T-helper 2 cell treated with Interferon-gamma antibody and Interleukin-4, amounts not matched to agents 100 ng/mL and 5 ng/mL, for 36 hours (primary cell): ENCODE data around the gene WDR45B. TPM values are rescaled to one million over a fixed set of nuclear protein-coding genes. Genes with fewer than 3 reads are reported as not detected.
"Not testable (repeated sequence)": the region's sequence is repeated elsewhere in the genome, so short reads cannot be mapped to it uniquely, and the experiment has no call there.

Experiments used
- intact Hi-C: fragments of 100-400 bp; cut with micrococcal nuclease; formaldehyde crosslinking; loops from one replicate; pipeline ENCODE4 v1.15.1; 2023
- total RNA-seq: library from RNA; stranded (reverse); gene quantifications from 2 replicates; pipeline ENCODE4 v1.2.3, GENCODE V29; 2022

Gene WDR45B
- total RNA-seq, 1 donor from 2014 or later: 34.0 TPM

GRCh38 chr17:82588266-82589175, 59.7 kb downstream of the WDR45B start:
- intact Hi-C loops: no loop called here

DNA sequence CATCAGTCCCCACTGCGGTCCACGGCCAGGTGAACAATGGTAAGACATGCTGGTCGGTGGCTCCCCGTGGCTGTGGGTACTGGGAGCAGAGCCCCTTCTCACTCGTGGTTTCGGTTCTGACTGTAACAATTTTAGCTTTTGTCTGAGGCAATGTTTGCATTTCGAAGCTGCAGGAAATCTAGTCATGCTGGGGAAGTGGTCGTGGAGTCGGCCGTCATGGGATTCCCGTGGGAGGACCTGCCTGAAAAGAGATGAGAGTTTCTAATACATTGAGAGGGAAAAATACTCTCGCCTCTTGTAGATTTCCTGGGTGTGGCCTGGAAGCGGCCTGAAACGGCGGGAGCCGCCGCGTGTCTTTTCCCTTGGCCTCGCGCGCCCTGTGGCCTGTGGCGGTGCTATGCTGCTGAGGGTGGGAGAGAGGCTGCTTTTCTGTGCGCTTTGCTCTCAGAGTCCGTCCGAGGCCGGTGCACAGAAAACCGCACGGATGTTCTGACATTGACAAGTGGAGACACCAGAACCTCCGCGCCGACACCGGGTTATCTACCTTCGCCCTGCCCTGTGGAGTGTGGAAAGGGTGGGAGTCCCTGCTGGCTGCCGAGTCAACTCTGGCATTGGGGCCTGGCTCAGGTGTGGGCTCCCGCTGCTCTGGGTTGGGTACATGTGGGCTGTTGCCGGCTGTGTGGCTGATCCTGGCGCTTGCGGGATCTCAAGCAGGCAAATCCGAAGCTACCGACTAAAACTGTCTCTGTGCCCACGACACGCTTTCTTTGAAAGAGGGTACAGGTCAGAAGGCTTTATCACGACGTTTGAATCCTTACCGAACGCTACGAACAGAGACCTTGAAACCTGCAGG, 60.8 kb downstream of the WDR45B start:
- intact Hi-C loops: no loop called here

GRCh38 chr17:82586576-82587233, 61.5 kb downstream of the WDR45B start:
- intact Hi-C loops: no loop called here

GRCh38 chr17:82585935-82586575, 62.2 kb downstream of the WDR45B start:
- intact Hi-C loops: not testable (repeated sequence)

DNA sequence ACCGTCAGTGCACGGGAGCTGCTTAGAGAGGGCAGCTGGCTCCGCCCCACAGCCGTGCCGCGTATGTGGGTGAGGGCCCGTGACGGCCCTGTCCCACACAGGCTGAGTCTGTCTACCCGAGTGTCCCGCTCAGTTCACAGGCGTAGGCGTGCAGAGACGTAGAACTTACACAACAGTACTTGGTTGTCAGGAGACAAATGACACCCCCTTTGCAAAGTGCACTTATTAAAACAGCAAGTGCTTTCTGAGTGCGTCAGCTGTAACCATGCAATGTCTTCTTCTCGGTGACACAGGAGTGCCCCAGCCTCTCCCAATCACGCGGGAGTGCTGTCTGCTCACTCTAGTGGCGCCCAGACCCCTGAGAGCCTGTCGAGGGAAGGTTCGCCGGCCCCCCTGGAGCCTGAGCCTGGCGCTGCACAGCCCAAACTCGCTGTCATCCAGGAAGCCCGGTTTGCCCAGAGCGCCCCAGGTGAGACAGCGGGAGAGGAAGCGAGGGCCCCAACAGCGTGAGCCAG, 64.5 kb downstream of the WDR45B start:
- intact Hi-C loops: no loop called here

DNA sequence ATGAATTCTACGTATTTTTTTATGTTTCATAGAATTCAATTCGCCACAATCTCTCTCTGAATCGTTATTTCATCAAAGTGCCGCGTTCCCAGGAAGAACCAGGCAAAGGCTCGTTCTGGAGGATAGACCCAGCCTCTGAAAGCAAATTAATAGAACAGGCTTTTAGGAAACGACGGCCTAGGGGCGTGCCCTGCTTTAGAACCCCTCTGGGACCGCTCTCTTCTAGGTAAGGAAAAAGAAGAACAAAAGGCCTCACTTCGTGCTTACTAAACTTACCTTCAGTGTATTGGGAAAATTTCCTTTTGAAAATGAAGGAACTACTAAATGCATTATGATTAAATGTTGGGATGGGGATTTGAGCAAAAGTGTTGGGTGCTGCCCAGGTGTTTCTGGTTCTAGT, 65.5 kb downstream of the WDR45B start:
- intact Hi-C loops: no loop called here

DNA sequence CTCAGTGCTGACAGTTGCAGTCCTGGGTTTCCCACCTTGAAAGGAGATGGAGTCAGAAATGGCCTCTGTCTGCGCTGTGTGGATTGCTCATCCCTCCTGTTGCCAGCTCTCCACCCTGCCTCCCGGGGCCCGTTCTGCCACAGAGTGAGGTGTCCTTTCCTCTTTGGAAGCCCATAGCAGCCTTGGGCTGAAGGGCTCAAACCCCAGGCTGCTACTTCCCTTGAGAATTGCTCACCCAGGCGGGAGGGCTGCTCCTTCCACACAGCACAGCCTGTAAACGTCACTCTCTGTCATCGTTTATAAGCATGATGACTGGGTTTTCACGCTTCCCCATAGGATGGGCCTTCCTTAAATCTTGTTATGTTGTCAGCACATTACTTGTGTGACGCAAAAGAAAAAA, 66.0 kb downstream of the WDR45B start:
- intact Hi-C loops: no loop called here

GRCh38 chr17:82579969-82580368, 68.3 kb downstream of the WDR45B start:
- intact Hi-C loops: not testable (repeated sequence)

DNA sequence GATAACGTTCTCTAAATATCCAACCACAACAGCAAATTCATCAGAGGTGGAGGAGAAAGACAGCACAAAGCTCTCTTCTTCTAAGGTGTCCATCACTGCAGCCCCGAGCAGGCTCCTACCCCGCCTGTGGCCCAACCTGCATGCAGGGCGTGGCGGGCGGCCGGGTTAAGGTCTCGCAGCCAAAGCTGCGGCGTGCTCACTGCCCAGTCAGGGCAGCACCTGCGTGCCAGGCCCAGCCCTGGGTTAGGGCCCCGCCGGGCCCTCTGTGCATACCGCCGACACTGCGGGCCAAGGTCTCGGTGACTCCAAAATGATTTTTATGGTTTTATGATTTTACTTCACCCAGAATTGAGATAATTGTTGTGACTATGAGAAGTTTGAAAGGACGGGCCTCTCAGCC, 70.9 kb downstream of the WDR45B start:
- intact Hi-C loops: no loop called here

GRCh38 chr17:82575581-82576221, 72.5 kb downstream of the WDR45B start:
- intact Hi-C loops: not testable (repeated sequence)

- intact Hi-C loops: no loop called here
Measured at GRCh38 chr17:82574041-82574440, 74.2 kb downstream of the WDR45B start.

DNA sequence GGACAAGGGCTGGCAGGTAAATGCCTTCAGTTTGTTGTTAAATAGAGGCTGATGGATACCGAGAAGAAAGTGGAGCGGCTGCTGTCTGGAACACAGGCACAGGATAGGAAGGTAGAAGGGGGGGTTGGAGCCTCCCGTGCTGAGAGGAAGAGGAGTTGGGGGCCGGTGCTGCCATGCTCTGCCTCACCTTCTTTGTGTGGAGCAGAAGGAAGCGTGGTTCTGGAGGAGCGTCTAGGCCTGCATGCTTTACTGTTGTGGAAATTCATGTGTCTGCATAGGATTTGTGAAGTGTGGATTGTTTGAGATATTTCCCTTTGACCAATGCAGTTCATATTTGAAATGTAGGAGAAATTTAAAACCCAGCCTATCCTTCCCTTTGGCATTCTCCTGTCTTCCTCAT, 76.4 kb downstream of the WDR45B start:
- intact Hi-C loops: no loop called here

- intact Hi-C loops: no loop called here
Measured at GRCh38 chr17:82570277-82570676, 78.0 kb downstream of the WDR45B start.

DNA sequence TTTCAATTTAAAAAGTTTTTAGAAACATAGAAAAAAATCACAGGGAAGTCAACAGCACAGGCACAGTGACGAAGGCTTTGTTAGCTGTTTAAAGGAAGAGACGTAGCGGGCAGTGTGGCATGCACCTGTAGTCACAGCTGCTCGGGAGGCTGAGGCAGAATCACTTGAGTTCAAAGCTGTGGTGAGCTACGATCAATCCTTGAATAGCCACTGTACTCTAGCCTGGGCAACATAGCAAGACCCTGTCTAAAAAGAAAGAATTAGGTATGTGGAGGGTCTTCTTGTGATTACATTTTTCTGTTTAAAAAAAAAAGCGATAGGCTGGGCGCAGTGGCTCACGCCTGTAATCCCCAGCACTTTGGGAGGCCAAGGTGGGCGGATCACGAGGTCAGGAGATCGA, 78.6 kb downstream of the WDR45B start:
- intact Hi-C loops: no loop called here

GRCh38 chr17:82568997-82569393, 79.2 kb downstream of the WDR45B start:
- intact Hi-C loops: no loop called here

- intact Hi-C loops: no loop called here
Measured at GRCh38 chr17:82567286-82567685, 81.0 kb downstream of the WDR45B start.

- intact Hi-C loops: no loop called here
Measured at GRCh38 chr17:82566129-82566960, 81.9 kb downstream of the WDR45B start.

DNA sequence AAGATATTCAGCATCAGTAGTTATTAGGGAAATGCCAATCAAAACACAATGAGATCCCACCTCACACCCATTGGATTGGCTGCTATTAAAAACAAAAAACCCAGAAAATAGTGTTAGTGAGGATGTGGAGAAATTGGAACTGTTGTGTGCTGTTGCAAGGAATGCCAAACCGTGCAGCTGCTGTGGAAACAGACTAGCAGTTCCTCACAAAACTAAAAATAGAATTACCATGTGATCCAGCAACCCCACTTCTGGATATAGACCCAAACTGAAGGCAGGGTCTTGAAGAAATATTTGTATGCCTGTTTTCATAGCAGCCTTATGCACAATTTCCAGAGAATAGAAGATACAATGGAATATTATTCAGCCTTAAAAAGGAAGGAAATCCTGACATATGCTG, 82.7 kb downstream of the WDR45B start:
- intact Hi-C loops: no loop called here
